GM10266 (cell line): ENCODE results near the gene RIMOC1.

ENCODE experiments used
- DNase-seq: peaks from one replicate; pipeline ENCODE4 v3.0.0; 2012; ENCODE audit errors: extremely low spot score
- TF ChIP-seq, protein P1 (sequence below): IDR thresholded peaks from 2 replicates; pipeline ENCODE4 v1.5.1; 2012; ENCODE audit warnings: mild to moderate bottlenecking, low read depth; ENCODE audit not compliant: control insufficient read depth, insufficient read depth; ENCODE audit errors: missing control alignments

Gene RIMOC1

DNA sequence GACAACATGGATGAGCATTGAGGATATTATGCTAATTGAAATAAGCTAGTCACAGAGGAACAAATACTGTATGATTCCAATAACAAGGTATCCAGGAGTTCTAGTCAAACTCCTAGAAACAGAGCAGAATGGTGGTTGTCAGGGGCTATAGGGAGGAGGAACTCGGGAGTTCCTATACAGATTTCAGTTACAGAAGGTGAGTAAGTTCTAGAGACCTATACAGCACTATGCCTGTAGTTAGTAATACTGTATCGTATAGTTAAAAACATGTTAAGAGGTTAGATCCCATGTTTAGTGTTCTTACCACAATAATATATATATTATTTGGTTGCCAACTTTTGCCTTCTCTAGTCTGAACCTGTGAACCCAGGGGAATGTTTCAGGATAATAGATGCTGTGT lies 26.0 kb upstream of the RIMOC1 start:
- no peak for DNase-seq
- TF ChIP-seq, protein P1, sequence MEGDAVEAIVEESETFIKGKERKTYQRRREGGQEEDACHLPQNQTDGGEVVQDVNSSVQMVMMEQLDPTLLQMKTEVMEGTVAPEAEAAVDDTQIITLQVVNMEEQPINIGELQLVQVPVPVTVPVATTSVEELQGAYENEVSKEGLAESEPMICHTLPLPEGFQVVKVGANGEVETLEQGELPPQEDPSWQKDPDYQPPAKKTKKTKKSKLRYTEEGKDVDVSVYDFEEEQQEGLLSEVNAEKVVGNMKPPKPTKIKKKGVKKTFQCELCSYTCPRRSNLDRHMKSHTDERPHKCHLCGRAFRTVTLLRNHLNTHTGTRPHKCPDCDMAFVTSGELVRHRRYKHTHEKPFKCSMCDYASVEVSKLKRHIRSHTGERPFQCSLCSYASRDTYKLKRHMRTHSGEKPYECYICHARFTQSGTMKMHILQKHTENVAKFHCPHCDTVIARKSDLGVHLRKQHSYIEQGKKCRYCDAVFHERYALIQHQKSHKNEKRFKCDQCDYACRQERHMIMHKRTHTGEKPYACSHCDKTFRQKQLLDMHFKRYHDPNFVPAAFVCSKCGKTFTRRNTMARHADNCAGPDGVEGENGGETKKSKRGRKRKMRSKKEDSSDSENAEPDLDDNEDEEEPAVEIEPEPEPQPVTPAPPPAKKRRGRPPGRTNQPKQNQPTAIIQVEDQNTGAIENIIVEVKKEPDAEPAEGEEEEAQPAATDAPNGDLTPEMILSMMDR: no peak

DNA sequence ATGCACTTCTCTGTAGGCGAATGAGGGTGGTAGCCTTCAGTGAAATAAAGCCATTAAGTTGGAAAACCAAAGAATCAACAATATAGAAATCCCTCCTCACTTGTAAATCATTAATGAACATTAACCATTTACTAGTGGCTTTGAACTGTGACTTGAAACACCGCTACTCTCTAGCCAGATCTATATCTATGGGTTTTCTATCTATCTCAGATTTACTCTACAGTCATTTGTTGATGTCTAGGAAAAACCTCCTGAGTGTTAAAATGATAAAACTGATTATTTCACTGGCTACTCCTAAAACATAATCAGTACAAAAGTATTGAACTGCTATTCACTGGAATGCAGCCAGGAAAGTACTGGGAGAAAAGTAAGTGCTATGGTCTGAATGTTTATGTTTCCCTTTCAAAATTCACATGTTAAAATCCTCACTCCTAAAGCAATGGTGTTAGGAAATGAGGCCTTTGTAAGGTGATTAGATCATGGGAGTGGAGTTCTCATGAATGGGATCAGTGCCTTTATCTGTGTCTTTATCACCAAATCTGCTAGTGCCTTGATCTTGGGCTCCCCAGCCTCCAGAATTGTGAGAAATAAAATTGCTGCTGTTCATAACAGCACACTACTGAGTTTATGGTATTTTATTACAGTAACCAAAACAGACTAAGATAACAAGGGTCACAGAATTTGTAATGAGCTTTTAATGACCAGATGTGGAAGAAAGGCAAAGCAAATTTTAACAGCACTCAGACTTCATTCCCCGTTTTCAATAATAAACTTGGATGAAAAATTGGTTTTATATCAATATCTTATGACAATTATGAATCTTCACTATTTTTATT lies 25.3 kb upstream of the RIMOC1 start:
- no peak for DNase-seq
- TF ChIP-seq, protein P1: no peak

DNA sequence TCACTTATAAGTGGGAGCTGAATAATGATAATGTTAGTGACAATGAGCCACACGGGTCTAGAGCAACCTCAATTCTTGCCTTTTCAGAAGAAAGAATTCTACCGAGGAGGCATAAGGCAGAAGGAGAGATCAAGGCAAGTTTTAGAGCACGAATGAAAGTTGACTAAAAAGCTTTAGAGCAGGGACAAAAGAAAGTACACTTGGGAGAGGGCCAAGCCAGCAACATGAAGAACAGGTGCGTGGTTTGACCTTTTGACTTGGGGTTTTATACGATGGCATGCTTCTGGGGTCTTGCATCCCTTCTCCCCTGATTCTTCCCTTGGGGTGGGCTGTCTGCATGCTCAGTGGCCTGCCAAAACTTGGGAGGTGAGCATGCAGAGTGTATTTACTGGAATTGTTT lies 21.4 kb upstream of the RIMOC1 start:
- TF ChIP-seq, protein P1: no peak
- DNase-seq: no peak

DNA sequence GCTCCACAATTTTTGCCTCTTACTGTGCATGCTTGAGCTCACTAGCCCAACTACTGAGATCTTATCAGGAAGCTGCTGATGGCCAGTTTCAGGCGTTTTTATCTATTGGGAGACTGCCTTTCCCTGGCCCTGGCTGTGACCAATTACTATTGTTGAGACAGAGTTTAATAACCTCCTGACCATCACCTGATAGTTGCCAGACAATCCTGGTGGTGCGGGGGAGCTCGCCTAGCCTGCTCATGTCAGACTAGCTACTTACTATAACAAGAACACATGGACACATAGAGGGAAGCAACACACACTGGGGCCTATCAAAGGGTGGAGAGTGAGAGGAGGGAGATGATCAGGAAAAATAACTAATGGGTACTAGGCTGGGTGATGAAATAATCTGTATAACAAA lies 20.9 kb upstream of the RIMOC1 start:
- DNase-seq: no peak
- TF ChIP-seq, protein P1: no peak

DNA sequence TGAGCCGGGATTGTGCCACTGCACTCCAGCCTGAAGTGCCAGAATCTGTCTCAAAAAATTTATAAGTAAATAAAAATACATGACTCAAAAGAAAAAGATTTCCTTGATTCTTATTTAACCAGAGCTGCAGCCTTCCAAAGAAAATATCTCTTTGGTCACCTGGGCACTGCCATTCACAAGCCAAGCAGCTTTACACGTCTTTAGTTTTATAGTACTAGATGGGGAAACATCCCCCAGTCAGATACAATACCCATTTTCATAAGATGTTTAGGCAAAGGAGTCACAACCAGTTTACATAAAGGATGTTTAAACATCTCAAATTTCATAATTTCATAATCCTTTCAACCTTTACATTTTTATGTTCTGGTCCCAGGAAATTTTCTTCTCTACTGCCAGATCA lies 20.2 kb upstream of the RIMOC1 start:
- TF ChIP-seq, protein P1: no peak
- no peak for DNase-seq

DNA sequence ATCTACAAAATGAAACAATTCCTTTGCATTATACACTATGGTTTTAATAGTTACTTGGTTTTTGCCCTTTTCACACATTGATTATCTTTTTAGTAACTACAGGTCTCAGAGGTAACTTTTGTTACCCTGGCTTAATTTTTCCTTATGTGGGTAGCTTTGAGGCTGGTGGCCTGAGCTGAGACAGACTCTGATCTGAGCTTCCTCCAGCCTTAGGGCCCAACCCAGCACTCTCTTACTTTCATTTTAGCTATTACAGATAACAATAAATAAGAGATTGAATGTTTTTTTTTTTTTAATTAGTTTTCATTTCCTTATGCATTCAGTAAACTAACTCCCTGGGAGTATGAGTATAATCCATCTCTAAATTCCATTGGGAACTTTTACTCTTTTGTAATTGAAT lies 18.9 kb upstream of the RIMOC1 start:
- DNase-seq: no peak
- TF ChIP-seq, protein P1: no peak

DNA sequence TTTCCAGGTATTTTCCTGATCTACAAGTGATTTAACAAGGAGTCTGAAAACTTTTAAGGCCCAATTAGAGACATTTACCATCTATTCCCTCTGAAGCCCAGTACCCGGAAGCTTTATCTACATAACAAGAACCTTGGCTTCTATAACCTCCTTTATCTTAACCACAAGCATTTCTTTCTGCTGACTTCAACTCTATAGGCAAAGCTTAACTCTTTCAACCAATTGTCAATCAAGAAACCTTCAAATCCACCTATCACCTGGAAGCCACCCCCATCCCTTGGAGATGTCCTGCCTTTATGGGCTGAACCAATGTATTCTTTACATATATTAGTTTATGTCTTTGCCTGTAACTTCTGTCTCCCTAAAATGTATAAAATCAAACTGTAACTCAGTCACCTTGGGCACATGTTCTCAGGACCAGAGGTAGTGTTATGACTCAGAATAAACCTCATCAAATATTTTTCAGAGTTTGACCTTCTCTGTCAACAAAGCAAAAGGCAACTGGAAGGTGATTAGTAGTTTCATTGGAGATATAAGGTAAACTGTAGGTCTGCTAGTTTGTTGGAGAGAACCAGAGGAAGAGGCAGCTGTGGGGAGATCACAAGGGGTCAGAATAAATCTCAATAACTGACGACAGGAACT lies 13.0 kb upstream of the RIMOC1 start:
- no peak for DNase-seq

More for the DNA sequence above, 13.0 kb upstream of the RIMOC1 start:
- TF ChIP-seq, protein P1: no peak
